OCI-LY1 (cell line): Measurements from ENCODE around the gene WDR59.

Experiments used
- EZH2 ChIP-seq: fragments of 200-600 bp; sonication (generic), shearing (Covaris generic); IDR thresholded peaks from 2 replicates; pipeline ENCODE4 v1.8.0; 2017; ENCODE audit warnings: borderline replicate concordance, mixed run types, mild to moderate bottlenecking, antibody characterized with exemption, low read length, moderate library complexity, mixed read lengths
- TF ChIP-seq, protein P1 (sequence below): fragments of 200-600 bp; sonication (generic), shearing (Covaris generic); IDR thresholded peaks from 2 replicates; pipeline ENCODE4 v1.5.1; 2017; ENCODE audit warnings: mild to moderate bottlenecking, antibody characterized with exemption, low read length, moderate library complexity, mixed read lengths

- TF ChIP-seq, protein P1, sequence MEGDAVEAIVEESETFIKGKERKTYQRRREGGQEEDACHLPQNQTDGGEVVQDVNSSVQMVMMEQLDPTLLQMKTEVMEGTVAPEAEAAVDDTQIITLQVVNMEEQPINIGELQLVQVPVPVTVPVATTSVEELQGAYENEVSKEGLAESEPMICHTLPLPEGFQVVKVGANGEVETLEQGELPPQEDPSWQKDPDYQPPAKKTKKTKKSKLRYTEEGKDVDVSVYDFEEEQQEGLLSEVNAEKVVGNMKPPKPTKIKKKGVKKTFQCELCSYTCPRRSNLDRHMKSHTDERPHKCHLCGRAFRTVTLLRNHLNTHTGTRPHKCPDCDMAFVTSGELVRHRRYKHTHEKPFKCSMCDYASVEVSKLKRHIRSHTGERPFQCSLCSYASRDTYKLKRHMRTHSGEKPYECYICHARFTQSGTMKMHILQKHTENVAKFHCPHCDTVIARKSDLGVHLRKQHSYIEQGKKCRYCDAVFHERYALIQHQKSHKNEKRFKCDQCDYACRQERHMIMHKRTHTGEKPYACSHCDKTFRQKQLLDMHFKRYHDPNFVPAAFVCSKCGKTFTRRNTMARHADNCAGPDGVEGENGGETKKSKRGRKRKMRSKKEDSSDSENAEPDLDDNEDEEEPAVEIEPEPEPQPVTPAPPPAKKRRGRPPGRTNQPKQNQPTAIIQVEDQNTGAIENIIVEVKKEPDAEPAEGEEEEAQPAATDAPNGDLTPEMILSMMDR = no peak
- TF ChIP-seq EZH2 = no peak
These were observed 148.7 kb downstream of the WDR59 start for GRCh38 chr16:74836111-74836671.
